A673 (cell line): ENCODE measurements around the gene NDOR1.

Source experiments
- EZH2 ChIP-seq: fragments of 200-600 bp; sonication (generic); IDR thresholded peaks from 2 replicates; pipeline ENCODE4 v1.6.1; 2017; ENCODE audit warnings: borderline replicate concordance, low read depth, mild to moderate bottlenecking, mixed read lengths, antibody characterized with exemption, low read length; ENCODE audit not compliant: poor library complexity, severe bottlenecking
- TF ChIP-seq, protein P1 (sequence below): fragments of 300-800, 200-600 bp; sonication (generic); conservative IDR thresholded peaks from 2 replicates; pipeline ENCODE4 v1.5.1; 2017; ENCODE audit warnings: low read depth, mild to moderate bottlenecking, antibody characterized with exemption, low read length, moderate library complexity, mixed read lengths

DNA sequence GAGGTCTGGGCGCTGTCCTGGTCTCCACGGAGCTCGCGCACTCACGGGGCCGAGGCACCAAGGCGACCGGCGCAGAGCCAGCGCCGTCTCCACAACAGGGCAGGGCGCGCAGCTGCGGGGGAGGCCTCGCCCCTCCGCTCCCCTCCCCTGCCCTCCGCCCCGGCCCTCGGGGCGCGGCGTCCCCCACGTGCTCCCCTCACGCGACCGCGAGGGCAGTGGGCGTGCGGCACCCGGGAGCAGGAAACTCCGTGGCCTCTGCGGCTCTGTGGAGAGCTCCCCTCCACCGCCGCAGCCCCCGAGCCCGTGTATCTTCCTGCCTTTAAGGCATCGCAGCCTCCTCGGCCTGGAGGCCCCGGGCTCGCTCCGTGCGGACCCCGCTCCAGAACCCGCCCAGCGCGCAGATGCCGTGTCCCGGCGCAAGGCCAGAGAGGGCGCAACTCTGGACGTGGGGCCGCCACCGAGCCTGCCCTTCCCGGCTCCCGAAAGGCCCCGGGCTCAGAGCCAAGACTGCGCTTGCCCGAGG is 34.9 kb downstream of the NDOR1 start:
- TF ChIP-seq, protein P1, sequence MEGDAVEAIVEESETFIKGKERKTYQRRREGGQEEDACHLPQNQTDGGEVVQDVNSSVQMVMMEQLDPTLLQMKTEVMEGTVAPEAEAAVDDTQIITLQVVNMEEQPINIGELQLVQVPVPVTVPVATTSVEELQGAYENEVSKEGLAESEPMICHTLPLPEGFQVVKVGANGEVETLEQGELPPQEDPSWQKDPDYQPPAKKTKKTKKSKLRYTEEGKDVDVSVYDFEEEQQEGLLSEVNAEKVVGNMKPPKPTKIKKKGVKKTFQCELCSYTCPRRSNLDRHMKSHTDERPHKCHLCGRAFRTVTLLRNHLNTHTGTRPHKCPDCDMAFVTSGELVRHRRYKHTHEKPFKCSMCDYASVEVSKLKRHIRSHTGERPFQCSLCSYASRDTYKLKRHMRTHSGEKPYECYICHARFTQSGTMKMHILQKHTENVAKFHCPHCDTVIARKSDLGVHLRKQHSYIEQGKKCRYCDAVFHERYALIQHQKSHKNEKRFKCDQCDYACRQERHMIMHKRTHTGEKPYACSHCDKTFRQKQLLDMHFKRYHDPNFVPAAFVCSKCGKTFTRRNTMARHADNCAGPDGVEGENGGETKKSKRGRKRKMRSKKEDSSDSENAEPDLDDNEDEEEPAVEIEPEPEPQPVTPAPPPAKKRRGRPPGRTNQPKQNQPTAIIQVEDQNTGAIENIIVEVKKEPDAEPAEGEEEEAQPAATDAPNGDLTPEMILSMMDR = no peak
- TF ChIP-seq EZH2 = no peak
